ENCODE measurements around the gene PSMG1.

PSMG1 gene

DNA sequence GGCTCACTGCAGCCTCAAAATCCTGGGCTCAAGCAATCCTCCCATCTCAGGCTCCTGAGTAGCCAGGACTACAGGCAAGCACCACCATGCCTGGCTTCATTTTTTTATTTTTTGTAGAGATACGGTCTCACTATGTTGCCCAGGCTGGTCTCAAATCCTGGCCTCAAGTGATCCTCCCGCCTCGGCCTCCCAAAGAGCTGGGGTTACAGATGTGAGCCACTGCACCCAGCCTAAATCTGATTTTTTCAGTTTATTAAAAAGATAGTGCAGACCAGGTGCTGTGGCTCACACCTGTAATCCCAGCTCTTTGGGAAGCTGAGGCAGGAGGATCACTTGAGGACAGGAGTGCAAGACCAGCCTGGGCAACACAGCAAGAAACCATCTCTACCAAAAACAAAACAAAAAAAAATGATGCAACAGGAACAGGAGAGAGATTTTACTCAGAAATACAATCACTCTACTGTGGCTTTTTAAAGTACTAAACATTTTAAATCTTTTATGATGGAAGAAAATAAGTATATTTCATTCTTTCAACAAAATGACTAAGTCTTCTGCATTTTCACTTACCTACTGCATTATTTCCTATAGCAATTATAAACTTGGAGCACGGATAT lies 1.9 kb downstream of the PSMG1 start:
- in situ Hi-C loops (cut with HindIII; ENCODE audit: low pct_ligation_motif_present, low sequenced_read_pairs): no loop called here
- no peaks in the 10 kb centered on the region for H3K27me3 ChIP-seq (replicated peaks)
- H3K36me3 ChIP-seq (replicated peaks): peaks cover 6% of the 10 kb centered on the region
- TF ChIP-seq, protein P1, sequence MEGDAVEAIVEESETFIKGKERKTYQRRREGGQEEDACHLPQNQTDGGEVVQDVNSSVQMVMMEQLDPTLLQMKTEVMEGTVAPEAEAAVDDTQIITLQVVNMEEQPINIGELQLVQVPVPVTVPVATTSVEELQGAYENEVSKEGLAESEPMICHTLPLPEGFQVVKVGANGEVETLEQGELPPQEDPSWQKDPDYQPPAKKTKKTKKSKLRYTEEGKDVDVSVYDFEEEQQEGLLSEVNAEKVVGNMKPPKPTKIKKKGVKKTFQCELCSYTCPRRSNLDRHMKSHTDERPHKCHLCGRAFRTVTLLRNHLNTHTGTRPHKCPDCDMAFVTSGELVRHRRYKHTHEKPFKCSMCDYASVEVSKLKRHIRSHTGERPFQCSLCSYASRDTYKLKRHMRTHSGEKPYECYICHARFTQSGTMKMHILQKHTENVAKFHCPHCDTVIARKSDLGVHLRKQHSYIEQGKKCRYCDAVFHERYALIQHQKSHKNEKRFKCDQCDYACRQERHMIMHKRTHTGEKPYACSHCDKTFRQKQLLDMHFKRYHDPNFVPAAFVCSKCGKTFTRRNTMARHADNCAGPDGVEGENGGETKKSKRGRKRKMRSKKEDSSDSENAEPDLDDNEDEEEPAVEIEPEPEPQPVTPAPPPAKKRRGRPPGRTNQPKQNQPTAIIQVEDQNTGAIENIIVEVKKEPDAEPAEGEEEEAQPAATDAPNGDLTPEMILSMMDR (IDR thresholded peaks at IDR 0.05; ENCODE audit: low read depth, low read length, missing control alignments): no peak
- no peak overlapping the region for H3K27ac ChIP-seq
- peak overlapping the region; percentile 90 for H3K4me3 ChIP-seq (ENCODE audit: low read depth, low read length)
- DNase-seq: no peak

DNA sequence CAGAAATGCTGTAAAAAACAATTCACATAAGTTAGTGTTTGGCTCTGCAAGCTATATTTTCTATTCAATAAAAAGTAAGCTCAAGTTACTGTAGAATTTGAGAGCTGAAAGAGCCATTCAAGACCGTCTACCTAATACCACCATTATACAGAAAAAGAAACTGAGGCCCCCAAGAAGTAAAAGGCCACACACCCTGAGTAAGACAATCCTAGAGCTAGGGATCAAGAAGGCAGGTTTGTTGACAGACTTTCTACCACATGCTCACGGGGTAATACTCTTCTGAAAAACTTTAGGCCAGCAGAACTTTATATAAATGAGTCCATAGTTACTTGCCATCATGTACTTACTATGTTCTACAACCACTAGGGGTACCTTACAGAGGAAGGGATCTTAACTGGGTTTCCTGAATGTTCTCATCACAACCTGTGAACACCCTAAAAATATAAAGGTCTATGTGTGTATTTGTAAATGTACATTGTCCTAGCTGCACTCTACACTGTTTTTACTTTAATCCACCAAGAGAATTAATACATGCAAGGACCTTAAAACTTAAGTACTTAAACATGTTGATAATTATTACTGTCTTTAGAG lies 2.7 kb downstream of the PSMG1 start:
- TF ChIP-seq, protein P1 (IDR thresholded peaks at IDR 0.05; ENCODE audit: low read depth, low read length, missing control alignments): peak; percentile 35
- H3K27me3 ChIP-seq (replicated peaks): no peaks in the 10 kb centered on the region
- peaks cover 7% of the 10 kb centered on the region for H3K36me3 ChIP-seq (replicated peaks)
- in situ Hi-C loops (cut with HindIII; ENCODE audit: low pct_ligation_motif_present, low sequenced_read_pairs): no loop called here
- DNase-seq: no peak
- no peak overlapping the region for H3K27ac ChIP-seq
- no peak overlapping the region for H3K4me3 ChIP-seq (ENCODE audit: low read depth, low read length)

GRCh38 chr21:39178421-39178820 lies 4.8 kb downstream of the PSMG1 start:
- no peak for DNase-seq
- TF ChIP-seq, protein P1 (IDR thresholded peaks at IDR 0.05; ENCODE audit: low read depth, low read length, missing control alignments): no peak
- H3K4me3 ChIP-seq (ENCODE audit: low read depth, low read length): no peak overlapping the region
- no peaks in the 10 kb centered on the region for H3K27me3 ChIP-seq (replicated peaks)
- peaks cover 16% of the 10 kb centered on the region for H3K36me3 ChIP-seq (replicated peaks)
- no peak overlapping the region for H3K27ac ChIP-seq
- in situ Hi-C loops (cut with HindIII; ENCODE audit: low pct_ligation_motif_present, low sequenced_read_pairs): no loop called here

- Histone ChIP-seq H3K36me3 (replicated peaks) (peaks cover 23% of the 10 kb centered on the region), H3K27ac (no peak overlapping the region), H3K27me3 (replicated peaks) (no peaks in the 10 kb centered on the region), H3K4me3 (ENCODE audit: low read depth, low read length) (no peak overlapping the region)
- no peak for DNase-seq
- in situ Hi-C loops (cut with HindIII; ENCODE audit: low pct_ligation_motif_present, low sequenced_read_pairs): no loop called here
- TF ChIP-seq, protein P1 (IDR thresholded peaks at IDR 0.05; ENCODE audit: low read depth, low read length, missing control alignments): no peak
Observed at GRCh38 chr21:39176271-39176709, 7.0 kb downstream of the PSMG1 start.

GRCh38 chr21:39175665-39176064 lies 7.6 kb downstream of the PSMG1 start:
- no peak for DNase-seq
- H3K27ac ChIP-seq: no peak overlapping the region
- peaks cover 27% of the 10 kb centered on the region for H3K36me3 ChIP-seq (replicated peaks)
- no peak overlapping the region for H3K4me3 ChIP-seq (ENCODE audit: low read depth, low read length)
- TF ChIP-seq, protein P1 (IDR thresholded peaks at IDR 0.05; ENCODE audit: low read depth, low read length, missing control alignments): no peak
- no peaks in the 10 kb centered on the region for H3K27me3 ChIP-seq (replicated peaks)
- in situ Hi-C loops (cut with HindIII; ENCODE audit: low pct_ligation_motif_present, low sequenced_read_pairs): no loop called here
